NCI-H2196 treated with DMSO at 0.1 percent for 48 hours (cell line): Measurements from ENCODE around the gene FKBP1B.
"Not testable (repeated sequence)": the region's sequence is repeated elsewhere in the genome, so short reads cannot be mapped to it uniquely, and the experiment has no call there.

Experiments used
- DNase-seq: peaks from one replicate; lab custom pipeline; 2025; ENCODE audit not compliant: unreplicated experiment; lab: John Stamatoyannopoulos, UW

The FKBP1B gene

GRCh38 chr2:24049485-24050021 is at the start of gene FKBP1B:
TSS of gene FKBP1B (plus strand) at chr2:24049741. CDS start at chr2:24049850, 109 bp downstream.
- peak; percentile 26 for DNase-seq

GRCh38 chr2:24007693-24008092 is 41.8 kb upstream of the FKBP1B start:
- DNase-seq, result no peak

- DNase-seq, result no peak
Measured at GRCh38 chr2:24008672-24009366, 40.7 kb upstream of the FKBP1B start.

- DNase-seq, result no peak
Measured at GRCh38 chr2:24009367-24009679, 40.2 kb upstream of the FKBP1B start.

- DNase-seq, result no peak
Measured at GRCh38 chr2:24009680-24010476, 39.7 kb upstream of the FKBP1B start, which contains the start of gene MFSD2B. TSS of gene MFSD2B (plus strand) at chr2:24010085. CDS start at chr2:24010097, 12 bp downstream.

GRCh38 chr2:24010477-24011249 is 38.9 kb upstream of the FKBP1B start:
- DNase-seq, result no peak

GRCh38 chr2:24011250-24012104 is 38.1 kb upstream of the FKBP1B start:
- no peak for DNase-seq

GRCh38 chr2:24012521-24013188 is 36.9 kb upstream of the FKBP1B start:
- DNase-seq, result no peak

- DNase-seq, result not testable (repeated sequence)
Measured at GRCh38 chr2:24014902-24015301, 34.6 kb upstream of the FKBP1B start.

- DNase-seq, result no peak
Measured at GRCh38 chr2:24015562-24016375, 33.8 kb upstream of the FKBP1B start.

GRCh38 chr2:24016376-24016761 is 33.2 kb upstream of the FKBP1B start:
- no peak for DNase-seq

- no peak for DNase-seq
Measured at GRCh38 chr2:24016853-24017703, 32.5 kb upstream of the FKBP1B start.

GRCh38 chr2:24017711-24018110 is 31.8 kb upstream of the FKBP1B start:
- DNase-seq, result no peak

GRCh38 chr2:24018241-24018640 is 31.3 kb upstream of the FKBP1B start:
- DNase-seq, result no peak

GRCh38 chr2:24019729-24020128 is 29.8 kb upstream of the FKBP1B start:
- DNase-seq, result no peak

- DNase-seq, result no peak
Measured at GRCh38 chr2:24020244-24020643, 29.3 kb upstream of the FKBP1B start.

- DNase-seq, result no peak
Measured at GRCh38 chr2:24021122-24021998, 28.2 kb upstream of the FKBP1B start.
